ENCODE results near the gene ELK3. TPM values are rescaled to one million over a fixed set of nuclear protein-coding genes. Genes with fewer than 3 reads are reported as not detected.
"Not testable (repeated sequence)": the region's sequence is repeated elsewhere in the genome, so short reads cannot be mapped to it uniquely, and the experiment has no call there.

The ELK3 gene
- total RNA-seq, 1 donor from 2014 or later = 21.2 TPM

DNA sequence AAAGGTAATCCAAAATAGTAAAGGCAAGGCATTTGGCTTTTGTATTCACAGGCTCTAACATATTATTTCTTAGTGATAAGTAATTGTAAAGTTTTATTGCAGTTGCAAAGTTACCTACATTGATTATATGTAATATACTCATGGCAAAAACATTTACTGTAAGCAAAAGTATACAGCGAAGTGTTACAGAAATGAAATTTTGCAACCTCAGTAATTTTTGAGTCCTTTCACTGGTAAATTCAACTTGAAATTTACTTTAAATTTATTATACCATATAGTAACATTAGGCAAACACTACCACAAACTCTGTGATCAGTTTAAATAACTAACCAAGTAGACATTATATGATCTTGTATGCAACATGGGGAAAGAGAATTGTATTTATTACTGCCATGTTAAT, 117.0 kb downstream of the ELK3 start:
- no peaks in the 10 kb centered on the region for H3K27me3 ChIP-seq
- intact Hi-C loops (cut with DNase I) = no loop called here
- no peak overlapping the region for H3K27ac ChIP-seq
- no peak overlapping the region for H3K4me3 ChIP-seq
- no peak for TF ChIP-seq CTCF (IDR thresholded peaks at IDR 0.05)
- H3K9me3 ChIP-seq = no peaks in the 10 kb centered on the region
- no peak for DNase-seq (ENCODE audit: low spot score in 2 of 2)
- H3K36me3 ChIP-seq = no peaks in the 10 kb centered on the region
- peaks cover 0 to 5% of the 10 kb centered on the region in 2 donors for H3K4me1 ChIP-seq

DNA sequence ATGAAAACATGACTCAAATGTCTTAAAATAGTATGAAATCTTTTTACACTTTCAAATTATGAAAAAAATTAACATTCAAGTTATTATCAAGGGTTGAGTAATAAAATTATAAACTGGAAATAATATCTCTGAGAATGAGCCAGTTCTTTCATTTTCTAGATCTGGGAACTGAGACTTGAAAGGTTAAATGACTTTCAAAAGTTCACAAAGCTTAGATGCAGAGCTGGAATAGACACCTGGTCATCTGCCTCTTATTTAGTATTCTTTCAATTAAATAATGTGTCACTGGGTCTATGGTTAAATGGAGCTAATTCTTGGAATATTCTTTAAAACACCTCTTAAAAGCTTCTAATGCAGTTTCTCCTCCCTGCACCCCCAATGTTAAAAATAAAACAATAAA, 119.4 kb downstream of the ELK3 start:
- no peaks in the 10 kb centered on the region for H3K9me3 ChIP-seq
- no peak overlapping the region for H3K4me3 ChIP-seq
- peaks cover 0 to 5% of the 10 kb centered on the region in 2 donors for H3K4me1 ChIP-seq
- intact Hi-C loops (cut with DNase I) = no loop called here
- no peaks in the 10 kb centered on the region for H3K27me3 ChIP-seq
- DNase-seq (ENCODE audit: low spot score in 2 of 2) = no peak
- H3K27ac ChIP-seq = no peak overlapping the region
- no peaks in the 10 kb centered on the region for H3K36me3 ChIP-seq
- no peak for TF ChIP-seq CTCF (IDR thresholded peaks at IDR 0.05)

DNA sequence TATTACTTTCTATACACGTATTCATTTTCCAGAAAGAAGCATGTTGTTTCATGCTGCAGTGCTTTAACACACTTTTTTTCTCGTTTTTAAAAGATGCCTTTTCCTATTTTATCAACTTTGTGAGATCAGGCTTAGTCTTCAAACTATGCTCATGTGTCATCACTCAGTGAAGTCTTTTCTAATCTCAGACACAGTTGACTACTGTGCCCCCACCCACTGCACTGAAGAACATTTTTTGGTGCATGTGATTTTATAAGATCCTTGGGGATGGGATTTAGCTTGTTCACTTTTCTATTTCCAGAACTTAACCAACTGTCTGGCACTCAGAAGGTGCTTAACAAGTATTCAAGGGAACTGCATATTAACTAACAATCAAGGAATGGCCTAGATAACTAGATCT, 120.5 kb downstream of the ELK3 start:
- no peak overlapping the region for H3K27ac ChIP-seq
- H3K36me3 ChIP-seq = no peaks in the 10 kb centered on the region
- H3K4me1 ChIP-seq = peaks cover 0 to 5% of the 10 kb centered on the region in 2 donors
- H3K4me3 ChIP-seq = no peak overlapping the region
- intact Hi-C loops (cut with DNase I) = no loop called here
- TF ChIP-seq CTCF (IDR thresholded peaks at IDR 0.05) = no peak
- no peaks in the 10 kb centered on the region for H3K9me3 ChIP-seq
- no peaks in the 10 kb centered on the region for H3K27me3 ChIP-seq
- DNase-seq (ENCODE audit: low spot score in 2 of 2) = no peak

DNA sequence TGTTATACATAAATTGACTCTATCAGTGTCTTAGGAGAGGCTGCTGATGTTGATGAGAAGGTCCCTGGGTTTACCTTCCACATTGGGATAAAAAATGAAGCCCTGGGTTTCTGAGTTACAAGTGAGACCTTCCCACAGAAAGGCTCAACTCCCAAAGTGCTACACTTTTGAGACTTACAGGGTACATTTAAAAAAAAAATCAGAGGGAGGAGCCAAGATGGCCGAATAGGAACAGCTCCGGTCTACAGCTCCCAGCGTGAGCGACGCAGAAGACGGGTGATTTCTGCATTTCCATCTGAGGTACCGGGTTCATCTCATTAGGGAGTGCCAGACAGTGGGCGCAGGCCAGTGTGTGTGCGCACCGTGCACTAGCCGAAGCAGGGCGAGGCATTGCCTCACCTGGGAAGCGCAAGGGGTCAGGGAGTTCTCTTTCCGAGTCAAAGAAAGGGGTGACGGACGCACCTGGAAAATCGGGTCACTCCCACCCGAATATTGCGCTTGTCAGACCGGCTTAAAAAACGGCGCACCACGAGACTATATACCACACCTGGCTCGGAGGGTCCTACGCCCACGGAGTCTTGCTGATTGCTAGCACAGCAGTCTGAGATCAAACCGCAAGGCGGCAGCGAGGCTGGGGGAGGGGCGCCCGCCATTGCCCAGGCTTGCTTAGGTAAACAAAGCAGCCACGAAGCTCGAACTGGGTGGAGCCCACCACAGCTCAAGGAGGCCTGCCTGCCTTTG, 121.7 kb downstream of the ELK3 start:
- H3K4me3 ChIP-seq = peak overlapping the region; percentile 36 to 53
- H3K9me3 ChIP-seq; H3K27me3 ChIP-seq; H3K4me1 ChIP-seq; H3K36me3 ChIP-seq; DNase-seq (ENCODE audit: low spot score in 2 of 2); H3K27ac ChIP-seq; intact Hi-C loops (cut with DNase I): not testable (repeated sequence)

DNA sequence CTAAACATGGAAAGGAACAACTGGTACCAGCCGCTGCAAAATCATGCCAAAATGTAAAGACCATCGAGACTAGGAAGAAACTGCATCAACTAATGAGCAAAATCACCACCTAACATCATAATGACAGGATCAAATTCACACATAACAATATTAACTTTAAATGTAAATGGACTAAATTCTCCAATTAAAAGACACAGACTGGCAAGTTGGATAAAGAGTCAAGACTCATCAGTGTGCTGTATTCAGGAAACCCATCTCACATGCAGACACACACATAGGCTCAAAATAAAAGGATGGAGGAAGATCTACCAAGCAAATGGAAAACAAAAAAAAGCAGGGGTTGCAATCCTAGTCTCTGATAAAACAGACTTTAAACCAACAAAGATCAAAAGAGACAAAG, 123.6 kb downstream of the ELK3 start:
- H3K27me3 ChIP-seq; DNase-seq (ENCODE audit: low spot score in 2 of 2); H3K4me1 ChIP-seq; H3K4me3 ChIP-seq; intact Hi-C loops (cut with DNase I); H3K27ac ChIP-seq; H3K9me3 ChIP-seq; H3K36me3 ChIP-seq: not testable (repeated sequence)

Other genes with a start within 250 kb of the ELK3 start
- gene HAL, start 198.0 kb upstream of the ELK3 start, total RNA-seq = 1.5 TPM
- gene LTA4H, start 158.8 kb upstream of the ELK3 start, total RNA-seq = 47.3 TPM
- gene CDK17, start 206.1 kb downstream of the ELK3 start, total RNA-seq = 49.7 TPM

All from ascending aorta (tissue), 2 donors.